Left ventricle myocardium superior (tissue), 1 donor: ENCODE data around the gene CDK18. TPM values are rescaled to one million over a fixed set of nuclear protein-coding genes. Genes with fewer than 3 reads are reported as not detected.

Experiments
- ATAC-seq: fragments of 200-7000 bp; cut with Tn5 transposase; one replicate; pipeline ENCODE4 v1.9.1; 2020; ENCODE audit warnings: mild to moderate bottlenecking, moderate library complexity
- DNase-seq: peaks from one replicate; pipeline ENCODE4 v3.0.0-alpha.2; 2020
- intact Hi-C: fragments of 100-400 bp; cut with micrococcal nuclease; formaldehyde crosslinking; loops from one replicate; pipeline ENCODE4 v1.11.0; 2022
- total RNA-seq: library from RNA; stranded (reverse); fragmentation: NEBNext Ultra II Directional; extraction: Animal tissue kit (Norgen Biotek cat#: 25700); gene quantifications from one replicate; pipeline ENCODE4 v1.2.1, GENCODE V29; 2021
- donor health status: DM: no; HTN: yes; CAD: no; lungs with severe emphysema.

The CDK18 gene
- total RNA-seq, 1 donor from 2014 or later, result 209 TPM

GRCh38 chr1:205517763-205518162 lies 13.3 kb downstream of the CDK18 start:
- intact Hi-C loops, result no loop called here
- DNase-seq, result no peak

DNA sequence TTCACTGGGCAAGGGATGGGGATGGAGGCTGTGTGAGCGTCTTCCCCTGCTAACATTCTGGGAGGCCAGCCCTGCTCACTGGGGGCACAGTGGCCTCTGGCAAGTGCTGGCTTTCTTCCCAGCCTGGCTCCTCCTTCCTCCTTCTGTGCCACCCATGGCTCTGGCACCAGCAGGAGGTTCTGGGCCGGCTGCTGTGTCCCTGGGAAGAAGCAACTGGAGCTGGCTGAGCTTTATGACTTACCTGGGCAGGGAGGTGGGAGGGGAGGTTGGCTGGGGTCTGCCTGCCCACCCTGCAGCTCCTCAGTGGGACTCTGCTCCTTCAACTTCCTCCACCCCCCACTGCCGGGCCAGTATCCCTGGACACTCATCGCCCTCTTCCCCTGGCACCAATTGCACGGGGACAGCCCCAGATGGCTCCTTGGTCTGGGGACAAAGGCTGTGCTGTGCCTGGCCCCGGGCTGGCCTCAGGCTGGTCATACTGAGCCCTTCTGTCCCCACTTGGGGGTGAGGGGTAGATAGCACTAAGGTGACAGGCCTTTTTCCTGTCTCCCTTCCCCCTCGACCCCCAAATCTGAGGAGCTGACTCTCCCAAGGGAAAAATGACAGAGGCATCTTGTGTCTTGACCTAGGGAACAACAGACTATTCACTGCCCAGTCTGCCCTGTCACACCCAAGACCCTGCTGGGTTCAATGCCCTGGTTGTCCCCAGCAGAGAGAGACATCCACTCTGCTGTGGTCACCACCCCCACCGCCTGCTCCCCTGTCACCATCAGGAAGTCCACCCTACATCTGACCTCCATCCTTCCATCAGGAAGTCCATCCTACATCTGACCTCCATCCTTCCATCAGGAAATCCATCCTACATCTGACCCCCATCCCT lies 14.4 kb downstream of the CDK18 start:
- ATAC-seq (peak; percentile 40), DNase-seq (peak; percentile 58)
- intact Hi-C loops, result no loop called here

More at GRCh38 chr1:205517763-205518162, 13.3 kb downstream of the CDK18 start:
- ATAC-seq, result no peak

DNA sequence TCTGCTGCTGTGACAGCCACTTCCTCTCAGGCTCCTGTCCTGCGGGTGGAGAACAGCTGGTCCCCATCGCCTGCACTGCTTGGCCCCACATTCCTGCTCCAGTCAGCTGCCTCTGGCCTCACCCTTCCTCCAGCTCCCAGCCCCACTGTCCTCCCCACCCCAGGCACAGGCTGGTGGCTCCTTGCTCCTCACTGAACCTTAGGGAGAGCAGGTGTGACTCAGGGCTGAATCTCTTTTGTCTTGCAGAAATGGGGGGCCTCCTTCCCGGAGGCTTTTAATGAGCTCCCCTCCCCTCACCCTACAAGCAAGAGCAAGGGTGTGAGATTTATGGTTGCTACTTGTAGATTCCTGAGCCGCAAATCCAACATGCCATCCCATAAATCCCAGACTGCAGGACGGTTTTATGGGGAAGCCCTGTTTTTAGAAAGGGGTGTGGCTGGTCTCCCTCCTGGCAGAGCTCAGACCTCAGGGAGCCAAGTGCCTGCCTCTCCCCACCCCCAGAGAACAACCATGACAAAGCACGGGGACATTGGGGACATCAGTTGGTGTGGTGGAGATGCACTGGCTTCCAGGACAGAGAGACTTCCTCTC lies 15.2 kb downstream of the CDK18 start:
- DNase-seq (no peak), ATAC-seq (peak; percentile 52)
- intact Hi-C loops, result no loop called here

DNA sequence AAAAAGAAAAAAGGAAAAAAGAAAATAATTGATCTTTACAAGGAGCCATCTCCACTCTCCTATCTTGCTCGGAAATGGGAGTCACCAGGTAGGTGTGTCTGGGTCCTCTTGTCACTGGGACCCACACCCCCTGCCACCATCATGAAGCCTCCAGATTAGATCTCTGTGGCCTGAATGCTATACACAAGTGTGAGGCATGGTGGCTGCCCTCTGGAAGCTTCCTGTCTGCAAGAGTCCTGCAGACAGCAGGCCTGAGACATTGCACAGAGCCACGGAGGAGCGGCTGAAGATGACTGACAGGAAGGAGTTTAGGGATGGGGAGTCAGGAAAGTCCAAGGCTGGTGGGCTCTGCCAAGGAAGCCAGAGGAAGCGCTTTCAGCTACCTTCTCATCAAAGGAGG lies 16.2 kb downstream of the CDK18 start:
- no peak for DNase-seq
- intact Hi-C loops, result no loop called here

GRCh38 chr1:205521686-205522085 lies 17.2 kb downstream of the CDK18 start:
- DNase-seq (no peak), ATAC-seq (no peak)
- intact Hi-C loops, result no loop called here

More for the DNA sequence above, 16.2 kb downstream of the CDK18 start:
- ATAC-seq, result no peak

- intact Hi-C loops, result no loop called here
- ATAC-seq, result no peak
- DNase-seq, result no peak
Observed at GRCh38 chr1:205522692-205523091, 18.2 kb downstream of the CDK18 start.

DNA sequence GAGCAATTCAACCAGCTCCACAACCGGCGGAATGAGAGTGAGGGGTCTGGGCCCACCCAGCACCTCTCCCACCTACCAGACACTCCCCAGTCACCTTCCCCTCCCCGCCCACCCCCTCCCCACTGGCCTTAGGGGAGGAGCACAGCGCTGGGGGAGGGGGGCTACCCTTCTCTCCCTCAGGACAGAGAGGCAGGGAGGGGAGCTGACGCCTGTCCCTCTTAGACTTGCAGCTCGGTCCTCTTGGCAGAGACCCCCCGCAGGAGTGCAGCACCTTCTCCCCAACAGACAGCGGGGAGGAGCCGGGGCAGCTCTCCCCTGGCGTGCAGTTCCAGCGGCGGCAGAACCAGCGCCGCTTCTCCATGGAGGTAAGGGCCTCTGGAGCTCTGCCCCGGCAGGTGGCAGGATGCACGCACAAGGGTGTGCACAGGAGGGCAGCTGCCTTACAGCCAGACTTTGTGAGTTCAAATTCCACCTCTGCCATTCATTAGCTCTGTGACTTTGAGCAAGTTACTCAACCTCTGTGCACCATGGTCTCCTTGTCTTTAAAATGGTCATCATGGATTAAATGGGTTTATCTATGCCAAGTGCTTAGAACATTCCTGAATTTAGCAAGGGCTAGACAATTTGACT lies 18.9 kb downstream of the CDK18 start:
- intact Hi-C loops, result no loop called here
- no peak for DNase-seq
- ATAC-seq, result no peak

DNA sequence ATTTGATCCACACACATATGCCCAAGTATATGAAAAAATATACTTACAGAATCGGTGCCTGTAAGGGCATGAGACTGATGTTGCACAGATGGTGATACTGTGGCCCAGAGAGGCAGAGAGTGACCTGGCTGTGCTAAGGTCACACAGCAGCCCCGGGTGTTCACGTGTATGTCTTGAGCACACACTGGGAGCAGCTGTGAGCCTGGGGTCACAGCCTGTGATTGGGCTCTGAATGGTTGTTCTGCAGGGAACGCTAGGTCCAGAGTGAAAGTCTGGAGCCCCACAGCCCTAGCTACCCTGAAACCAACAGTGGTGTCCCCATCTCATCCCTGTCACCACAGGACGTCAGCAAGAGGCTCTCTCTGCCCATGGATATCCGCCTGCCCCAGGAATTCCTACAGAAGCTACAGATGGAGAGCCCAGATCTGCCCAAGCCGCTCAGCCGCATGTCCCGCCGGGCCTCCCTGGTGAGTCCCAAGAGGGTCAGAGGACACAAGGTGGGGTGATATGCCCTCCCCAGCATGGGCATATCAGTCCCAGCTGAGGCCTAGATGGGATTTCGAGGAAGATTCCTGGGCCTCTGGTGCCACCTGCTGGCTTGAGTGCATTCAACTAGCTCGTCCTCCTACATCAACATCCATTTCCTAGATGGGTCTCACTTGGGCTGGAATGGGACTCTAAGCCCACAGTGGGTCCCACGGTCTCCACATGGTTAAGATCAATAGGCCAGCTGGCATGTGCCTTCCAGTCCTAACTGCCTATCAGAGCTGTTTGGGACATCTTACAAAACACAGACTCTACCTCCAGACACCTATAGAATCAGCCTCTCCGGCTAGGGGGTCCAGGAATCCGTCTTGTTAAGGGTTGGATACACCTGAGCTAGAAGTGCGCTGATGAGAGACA lies 19.7 kb downstream of the CDK18 start:
- intact Hi-C loops, result loop anchor here (2.0 kb wide), 1 partner anchor 35 kb away; no protein-coding TSS in a partner anchor
- ATAC-seq (peak; percentile 61), DNase-seq (peak; percentile 84)

GRCh38 chr1:205524794-205525101 lies 20.3 kb downstream of the CDK18 start:
- DNase-seq, result no peak
- ATAC-seq, result no peak
- intact Hi-C loops, result loop anchor here (2.0 kb wide), 1 partner anchor 36 kb away; no protein-coding TSS in a partner anchor

DNA sequence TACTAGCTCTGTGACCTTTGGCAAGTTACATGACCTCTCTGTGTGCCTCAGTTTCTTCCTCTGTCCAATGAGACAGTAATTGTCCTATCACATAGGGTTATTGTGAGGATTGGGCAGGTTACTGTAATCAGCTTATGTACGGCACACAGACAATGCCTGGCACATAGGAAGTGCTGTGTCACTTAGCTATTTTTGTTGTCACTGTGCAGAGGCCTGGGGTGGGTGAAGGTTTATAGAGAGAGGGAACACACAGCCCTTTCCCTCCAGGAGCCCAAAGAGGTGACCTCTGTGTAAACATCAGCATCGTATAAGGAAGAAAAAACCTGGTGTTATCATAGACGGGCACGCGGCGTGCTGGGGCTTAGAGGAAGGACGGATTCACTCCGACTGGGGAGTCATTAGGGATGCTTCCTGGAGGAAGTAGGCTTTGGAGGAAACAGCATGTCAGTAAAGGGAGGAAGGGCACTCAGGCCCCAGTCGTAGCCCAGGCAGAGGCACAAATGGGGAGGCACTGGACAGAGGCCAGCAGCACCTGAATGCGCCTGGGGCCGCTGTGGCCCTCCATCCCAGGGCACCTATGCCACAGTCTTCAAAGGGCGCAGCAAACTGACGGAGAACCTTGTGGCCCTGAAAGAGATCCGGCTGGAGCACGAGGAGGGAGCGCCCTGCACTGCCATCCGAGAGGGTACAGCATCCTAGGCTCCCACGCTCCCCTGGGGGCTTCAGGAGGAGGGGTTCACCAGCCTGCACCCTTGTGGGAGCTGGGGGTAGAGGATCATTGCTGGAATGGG lies 21.2 kb downstream of the CDK18 start:
- DNase-seq (no peak), ATAC-seq (peak; percentile 65)
- intact Hi-C loops, result loop anchor here (2.0 kb wide), 1 partner anchor 37 kb away; no protein-coding TSS in a partner anchor

DNA sequence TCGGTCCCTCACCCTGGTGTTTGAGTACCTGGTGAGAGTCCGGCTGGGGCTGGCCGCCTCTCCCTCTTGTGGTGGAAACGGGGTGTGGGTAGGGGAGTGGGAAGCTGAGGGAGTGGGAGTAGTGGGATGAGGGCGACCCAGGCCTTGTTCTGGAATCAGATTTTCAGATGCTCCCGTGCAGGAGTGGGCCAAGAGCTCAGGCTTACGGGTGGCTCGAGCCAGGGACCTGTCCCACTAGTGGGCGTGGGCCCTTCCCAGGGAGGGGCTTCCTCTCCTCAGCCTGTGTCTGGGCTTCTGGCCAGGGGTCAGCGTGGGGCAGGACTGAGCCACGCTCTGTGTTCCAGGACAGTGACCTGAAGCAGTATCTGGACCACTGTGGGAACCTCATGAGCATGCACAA lies 22.0 kb downstream of the CDK18 start:
- intact Hi-C loops, result no loop called here
- peak; percentile 2 for ATAC-seq
- DNase-seq, result peak; percentile 59

DNA sequence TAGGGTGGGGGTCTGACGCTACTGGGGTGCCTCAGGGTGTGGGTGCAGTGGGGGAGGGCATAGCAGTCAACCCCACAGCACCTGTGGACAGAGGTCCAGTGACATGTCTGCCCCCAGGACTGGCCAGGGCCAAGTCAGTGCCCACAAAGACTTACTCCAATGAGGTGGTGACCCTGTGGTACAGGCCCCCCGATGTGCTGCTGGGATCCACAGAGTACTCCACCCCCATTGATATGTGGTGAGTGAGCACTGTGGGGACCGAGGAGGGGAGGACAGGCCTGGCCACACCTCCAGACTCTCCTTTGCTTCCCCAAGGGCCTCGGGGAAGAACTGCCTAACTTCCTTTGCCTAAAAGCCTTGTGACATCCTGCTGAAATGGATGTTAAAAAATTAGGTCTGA lies 23.5 kb downstream of the CDK18 start:
- intact Hi-C loops, result no loop called here
- peak; percentile 26 for DNase-seq
- no peak for ATAC-seq

- ATAC-seq, result no peak
- no peak for DNase-seq
- intact Hi-C loops, result no loop called here
Observed at GRCh38 chr1:205528446-205528886, 24.0 kb downstream of the CDK18 start.

GRCh38 chr1:205528887-205529825 lies 24.7 kb downstream of the CDK18 start:
- peak; percentile 90 for DNase-seq
- ATAC-seq, result peak; percentile 52
- intact Hi-C loops, result no loop called here

GRCh38 chr1:205530116-205530515 lies 25.6 kb downstream of the CDK18 start:
- no peak for ATAC-seq
- intact Hi-C loops, result no loop called here
- peak; percentile 23 for DNase-seq

- DNase-seq, result peak; percentile 21
- intact Hi-C loops, result no loop called here
- no peak for ATAC-seq
Observed at GRCh38 chr1:205531191-205532025, 26.9 kb downstream of the CDK18 start.
